ENCODE measurements around the gene TAF1C. TPM values are rescaled to one million over a fixed set of nuclear protein-coding genes. Genes with fewer than 3 reads are reported as not detected.
"Not testable (repeated sequence)": the region's sequence is repeated elsewhere in the genome, so short reads cannot be mapped to it uniquely, and the experiment has no call there.

Gene TAF1C
- total RNA-seq, 1 donor from 2014 or later = 94.7 TPM

DNA sequence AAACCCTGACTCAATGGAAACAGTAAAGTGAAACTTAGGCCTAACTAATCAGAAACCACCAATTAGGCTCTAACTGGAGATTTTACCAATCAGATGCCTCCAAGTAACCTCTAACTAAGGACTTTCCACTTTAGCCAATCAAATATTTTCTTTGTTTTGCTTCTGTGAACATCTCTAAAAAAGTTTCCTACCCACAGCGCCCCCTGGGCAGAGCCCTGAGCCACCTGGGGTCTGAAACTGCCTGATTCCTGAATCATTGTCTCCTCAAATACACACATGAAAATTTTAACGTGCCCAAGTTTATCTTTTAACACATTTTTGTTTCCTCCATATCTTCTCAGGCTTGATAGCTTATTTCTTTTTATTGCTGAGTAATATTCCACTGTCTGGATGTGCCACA, 23.1 kb upstream of the TAF1C start:
- no peak overlapping the region for H3K27ac Mint-ChIP-seq
- no peaks in the 10 kb centered on the region for H3K36me3 Mint-ChIP-seq (ENCODE audit: insufficient read depth)
- DNase-seq (ENCODE audit: low spot score, unreplicated experiment) = no peak
- peaks cover 2% of the 10 kb centered on the region for H3K9me3 Mint-ChIP-seq (ENCODE audit: low read depth)
- peaks cover 8% of the 10 kb centered on the region for H3K27me3 Mint-ChIP-seq
- TF ChIP-seq, protein P1, sequence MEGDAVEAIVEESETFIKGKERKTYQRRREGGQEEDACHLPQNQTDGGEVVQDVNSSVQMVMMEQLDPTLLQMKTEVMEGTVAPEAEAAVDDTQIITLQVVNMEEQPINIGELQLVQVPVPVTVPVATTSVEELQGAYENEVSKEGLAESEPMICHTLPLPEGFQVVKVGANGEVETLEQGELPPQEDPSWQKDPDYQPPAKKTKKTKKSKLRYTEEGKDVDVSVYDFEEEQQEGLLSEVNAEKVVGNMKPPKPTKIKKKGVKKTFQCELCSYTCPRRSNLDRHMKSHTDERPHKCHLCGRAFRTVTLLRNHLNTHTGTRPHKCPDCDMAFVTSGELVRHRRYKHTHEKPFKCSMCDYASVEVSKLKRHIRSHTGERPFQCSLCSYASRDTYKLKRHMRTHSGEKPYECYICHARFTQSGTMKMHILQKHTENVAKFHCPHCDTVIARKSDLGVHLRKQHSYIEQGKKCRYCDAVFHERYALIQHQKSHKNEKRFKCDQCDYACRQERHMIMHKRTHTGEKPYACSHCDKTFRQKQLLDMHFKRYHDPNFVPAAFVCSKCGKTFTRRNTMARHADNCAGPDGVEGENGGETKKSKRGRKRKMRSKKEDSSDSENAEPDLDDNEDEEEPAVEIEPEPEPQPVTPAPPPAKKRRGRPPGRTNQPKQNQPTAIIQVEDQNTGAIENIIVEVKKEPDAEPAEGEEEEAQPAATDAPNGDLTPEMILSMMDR (IDR thresholded peaks at IDR 0.05; ENCODE audit: unreplicated experiment) = no peak
- no peaks in the 10 kb centered on the region for H3K4me1 Mint-ChIP-seq (ENCODE audit: low read depth)
- H3K4me3 Mint-ChIP-seq (ENCODE audit: low read depth) = no peak overlapping the region

DNA sequence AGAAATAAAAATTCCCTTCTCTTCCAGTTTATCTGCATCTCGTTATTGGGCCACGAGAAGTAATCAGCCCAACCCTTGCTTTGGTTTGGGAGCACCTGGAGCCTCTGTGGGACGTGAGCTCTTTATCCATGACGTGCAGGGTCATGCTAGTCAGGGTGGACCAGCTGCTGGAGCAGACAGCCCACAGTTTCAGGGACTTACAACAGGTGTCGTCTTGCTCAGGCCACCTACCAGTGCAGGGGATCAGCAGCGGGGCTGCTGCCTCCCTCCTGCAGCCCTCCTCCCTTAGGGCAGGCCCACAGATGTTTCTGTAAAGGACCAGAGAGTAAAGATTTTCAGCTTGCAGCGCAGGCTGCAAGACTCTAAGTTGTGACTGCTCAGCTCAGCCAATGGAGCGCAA, 21.0 kb upstream of the TAF1C start:
- TF ChIP-seq, protein P1 (IDR thresholded peaks at IDR 0.05; ENCODE audit: unreplicated experiment) = no peak
- Mint-ChIP-seq H3K27ac (no peak overlapping the region), H3K4me3 (ENCODE audit: low read depth) (no peak overlapping the region), H3K9me3 (ENCODE audit: low read depth) (peaks cover 5% of the 10 kb centered on the region), H3K27me3 (peaks cover 8% of the 10 kb centered on the region), H3K36me3 (ENCODE audit: insufficient read depth) (no peaks in the 10 kb centered on the region), H3K4me1 (ENCODE audit: low read depth) (no peaks in the 10 kb centered on the region)
- DNase-seq (ENCODE audit: low spot score, unreplicated experiment) = no peak

DNA sequence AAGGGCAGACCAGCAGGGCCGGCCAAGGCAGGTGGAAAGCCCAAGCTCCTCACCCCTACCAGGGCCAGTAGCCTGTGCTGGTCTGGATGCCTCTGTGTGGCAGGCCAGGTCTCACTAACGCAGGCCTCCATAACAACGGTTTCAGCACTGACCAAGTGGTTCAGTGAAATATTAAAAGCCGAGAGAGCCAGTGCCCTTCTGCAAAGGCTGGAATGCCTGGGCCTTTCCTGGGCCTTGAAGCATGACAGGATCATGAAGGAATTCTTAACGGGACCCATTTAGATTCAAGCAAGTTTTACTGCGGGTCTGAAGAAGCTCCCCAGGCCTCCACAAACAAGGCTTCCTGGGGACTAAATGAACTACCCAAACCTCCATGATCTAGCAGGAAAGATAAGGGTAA, 20.4 kb upstream of the TAF1C start:
- H3K36me3 Mint-ChIP-seq (ENCODE audit: insufficient read depth) = no peaks in the 10 kb centered on the region
- no peak overlapping the region for H3K4me3 Mint-ChIP-seq (ENCODE audit: low read depth)
- no peaks in the 10 kb centered on the region for H3K4me1 Mint-ChIP-seq (ENCODE audit: low read depth)

GRCh38 chr16:84205976-84206691, 19.3 kb upstream of the TAF1C start:
- H3K9me3 Mint-ChIP-seq (ENCODE audit: low read depth) = peaks cover 5% of the 10 kb centered on the region

More for the DNA sequence above, 20.4 kb upstream of the TAF1C start:
- TF ChIP-seq, protein P1 (IDR thresholded peaks at IDR 0.05; ENCODE audit: unreplicated experiment) = no peak
- Mint-ChIP-seq H3K27me3 (peaks cover 4% of the 10 kb centered on the region), H3K9me3 (ENCODE audit: low read depth) (peaks cover 5% of the 10 kb centered on the region), H3K27ac (no peak overlapping the region)
- no peak for DNase-seq (ENCODE audit: low spot score, unreplicated experiment)

GRCh38 chr16:84205123-84205522, 18.3 kb upstream of the TAF1C start:
- not testable (repeated sequence) for H3K27me3 Mint-ChIP-seq; DNase-seq (ENCODE audit: low spot score, unreplicated experiment); H3K27ac Mint-ChIP-seq; H3K4me3 Mint-ChIP-seq (ENCODE audit: low read depth); H3K36me3 Mint-ChIP-seq (ENCODE audit: insufficient read depth); H3K9me3 Mint-ChIP-seq (ENCODE audit: low read depth); H3K4me1 Mint-ChIP-seq (ENCODE audit: low read depth)

More at GRCh38 chr16:84205976-84206691, 19.3 kb upstream of the TAF1C start:
- TF ChIP-seq, protein P1 (IDR thresholded peaks at IDR 0.05; ENCODE audit: unreplicated experiment) = no peak
- peaks cover 4% of the 10 kb centered on the region for H3K27me3 Mint-ChIP-seq
- H3K4me3 Mint-ChIP-seq (ENCODE audit: low read depth) = no peak overlapping the region
- peak overlapping the region; percentile 30 for H3K27ac Mint-ChIP-seq
- no peaks in the 10 kb centered on the region for H3K4me1 Mint-ChIP-seq (ENCODE audit: low read depth)
- DNase-seq (ENCODE audit: low spot score, unreplicated experiment) = no peak
- no peaks in the 10 kb centered on the region for H3K36me3 Mint-ChIP-seq (ENCODE audit: insufficient read depth)

GRCh38 chr16:84204551-84204950, 17.7 kb upstream of the TAF1C start:
- not testable (repeated sequence) for H3K36me3 Mint-ChIP-seq (ENCODE audit: insufficient read depth); H3K27ac Mint-ChIP-seq; H3K4me3 Mint-ChIP-seq (ENCODE audit: low read depth); H3K27me3 Mint-ChIP-seq; H3K4me1 Mint-ChIP-seq (ENCODE audit: low read depth); DNase-seq (ENCODE audit: low spot score, unreplicated experiment); H3K9me3 Mint-ChIP-seq (ENCODE audit: low read depth)

Data from progenitor cell of endocrine pancreas (in vitro differentiated cells).